HG02943 (cell line): ENCODE data around the gene NTM.

Experiments
- ATAC-seq: cut with Tn5 transposase; IDR thresholded peaks from one replicate; pipeline ENCODE4 v1.9.1; 2021; ENCODE audit warnings: mild to moderate bottlenecking, low read depth, moderate library complexity; ENCODE audit not compliant: unreplicated experiment

The NTM gene

GRCh38 chr11:131372234-131372962 lies 2.0 kb downstream of the NTM start:
- no peak for ATAC-seq

DNA sequence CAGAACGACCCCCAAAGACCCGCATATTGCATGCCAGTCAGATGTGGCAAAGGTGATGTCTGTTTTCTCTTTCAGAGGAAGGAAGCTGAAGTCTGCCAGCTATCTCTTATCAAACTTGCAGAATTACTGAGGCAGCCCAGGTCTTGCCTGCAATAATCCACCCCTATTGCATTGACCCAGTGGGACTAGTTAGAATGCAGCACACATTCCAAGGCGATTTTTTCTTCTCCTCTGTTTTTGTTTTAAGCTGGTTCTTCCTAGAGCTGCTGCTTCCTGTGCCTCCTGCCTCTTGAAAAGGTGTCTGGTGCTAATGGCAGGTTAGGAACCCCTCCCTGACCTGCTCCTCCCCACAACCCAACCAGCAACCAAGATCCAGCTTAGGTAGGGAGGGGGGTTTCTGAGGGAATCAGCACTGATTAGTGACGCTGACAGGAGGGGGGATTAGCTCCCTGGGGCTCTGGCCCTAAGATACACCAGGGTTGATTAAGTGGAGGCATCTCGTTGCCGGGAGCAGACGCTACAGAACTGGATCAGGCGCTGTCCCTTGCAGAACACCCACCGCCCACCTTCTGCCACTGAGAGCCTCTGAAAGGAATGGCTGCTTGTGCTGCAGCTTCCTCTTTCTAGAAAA lies 2.8 kb downstream of the NTM start:
- ATAC-seq, result no peak

DNA sequence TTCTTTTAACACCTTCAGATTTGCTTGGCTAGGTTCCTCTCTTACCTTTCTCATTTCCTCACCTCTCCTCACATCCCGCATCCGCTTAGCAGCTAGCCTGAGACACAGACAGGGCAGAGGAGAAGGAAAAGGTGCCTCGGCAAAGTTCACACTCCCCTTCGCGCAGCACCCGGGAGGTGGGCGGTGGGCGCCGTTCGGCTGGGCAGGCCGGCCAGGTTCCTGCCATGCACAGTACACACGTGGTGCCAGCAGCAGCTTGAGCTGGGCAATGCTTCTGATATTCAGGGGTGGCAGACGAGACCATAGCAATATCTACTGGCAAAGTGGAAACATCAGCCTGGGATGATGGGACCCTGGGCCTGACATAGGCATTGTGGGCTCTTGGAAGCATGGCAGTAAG lies 3.3 kb downstream of the NTM start:
- ATAC-seq, result no peak

DNA sequence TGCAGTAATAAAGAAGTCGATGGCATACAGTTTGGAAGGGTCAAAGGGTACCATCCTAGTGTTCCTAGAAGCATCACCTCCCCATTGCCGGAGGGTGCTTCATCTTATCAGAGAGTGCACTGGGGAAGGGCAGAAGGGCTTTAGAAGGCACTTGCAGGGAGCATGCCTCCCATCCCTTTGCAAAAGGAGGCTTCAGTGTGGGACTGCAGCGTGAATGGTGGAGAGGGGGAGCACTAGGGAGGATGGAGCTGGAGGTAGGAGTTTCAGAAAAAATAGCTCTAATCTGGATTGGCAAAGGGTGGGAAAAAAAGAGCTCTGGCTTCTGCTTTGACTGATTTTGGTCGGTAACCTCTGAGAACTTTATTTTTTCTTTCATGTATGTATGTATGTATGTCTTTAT lies 5.0 kb downstream of the NTM start:
- no peak for ATAC-seq

- ATAC-seq, result no peak
Observed at GRCh38 chr11:131375915-131376314, 5.5 kb downstream of the NTM start.

GRCh38 chr11:131378931-131379330 lies 8.5 kb downstream of the NTM start:
- peak; percentile 90 for ATAC-seq

GRCh38 chr11:131385763-131386390 lies 15.5 kb downstream of the NTM start:
- no peak for ATAC-seq

DNA sequence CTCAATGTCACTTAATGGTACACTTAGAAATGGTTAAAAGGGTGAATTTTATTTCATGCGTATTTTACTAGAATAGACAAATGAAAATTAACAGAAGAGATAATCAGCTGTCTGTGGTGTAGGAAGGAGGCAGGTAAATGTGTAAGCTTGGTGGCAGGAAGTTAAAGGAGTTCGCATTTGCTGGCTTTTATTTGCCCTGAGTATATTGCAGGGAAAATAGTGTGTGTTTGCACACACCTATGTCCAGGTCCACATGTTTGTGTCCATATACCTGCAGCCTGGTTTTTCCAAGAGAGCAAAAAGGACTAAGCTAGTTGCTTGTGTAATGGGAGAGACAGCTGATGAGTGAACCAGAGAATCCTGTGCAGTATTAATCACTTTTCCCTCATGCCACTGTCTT lies 16.0 kb downstream of the NTM start:
- ATAC-seq, result no peak

DNA sequence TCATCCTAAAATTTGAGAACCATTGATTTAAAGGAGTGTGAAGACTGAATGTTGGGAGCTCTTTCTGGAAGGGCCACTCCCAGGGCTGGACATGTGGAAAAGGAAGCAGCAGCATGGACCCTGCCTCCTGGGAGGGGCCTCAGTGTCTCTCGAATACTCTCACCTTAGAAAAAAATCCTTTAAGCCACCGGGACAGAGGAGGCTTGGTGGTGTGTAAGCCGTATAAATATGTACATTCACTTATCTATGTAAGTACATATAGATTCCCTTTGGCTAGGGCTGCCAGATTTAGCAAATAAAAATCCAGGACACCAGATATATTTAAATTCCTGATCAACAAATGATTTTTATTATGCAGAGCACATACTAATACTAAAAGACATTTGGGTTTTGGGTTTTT lies 17.6 kb downstream of the NTM start:
- ATAC-seq, result no peak

DNA sequence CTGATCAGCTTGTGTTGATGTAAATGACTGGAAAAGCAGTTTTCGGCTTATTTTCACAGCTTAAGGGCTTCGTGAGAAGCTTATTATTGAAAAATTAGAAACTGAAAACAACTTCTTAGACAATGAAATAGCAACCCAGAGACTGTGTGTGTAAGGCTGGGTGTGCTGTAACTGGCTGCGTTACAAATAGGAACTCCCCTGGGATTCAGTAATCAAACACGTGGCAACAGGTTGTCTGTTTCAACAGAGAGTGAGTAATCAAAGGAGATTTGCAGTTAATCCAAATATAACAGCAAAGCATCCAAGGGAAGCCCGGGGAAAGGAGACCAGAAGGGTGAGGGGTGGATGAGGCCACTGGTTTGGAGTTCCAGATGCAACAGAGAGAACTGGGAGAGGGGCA lies 19.2 kb downstream of the NTM start:
- ATAC-seq, result no peak

GRCh38 chr11:131391176-131391575 lies 20.8 kb downstream of the NTM start:
- no peak for ATAC-seq

GRCh38 chr11:131392528-131393255 lies 22.3 kb downstream of the NTM start:
- no peak for ATAC-seq

- ATAC-seq, result no peak
Observed at GRCh38 chr11:131393691-131394090, 23.3 kb downstream of the NTM start.

DNA sequence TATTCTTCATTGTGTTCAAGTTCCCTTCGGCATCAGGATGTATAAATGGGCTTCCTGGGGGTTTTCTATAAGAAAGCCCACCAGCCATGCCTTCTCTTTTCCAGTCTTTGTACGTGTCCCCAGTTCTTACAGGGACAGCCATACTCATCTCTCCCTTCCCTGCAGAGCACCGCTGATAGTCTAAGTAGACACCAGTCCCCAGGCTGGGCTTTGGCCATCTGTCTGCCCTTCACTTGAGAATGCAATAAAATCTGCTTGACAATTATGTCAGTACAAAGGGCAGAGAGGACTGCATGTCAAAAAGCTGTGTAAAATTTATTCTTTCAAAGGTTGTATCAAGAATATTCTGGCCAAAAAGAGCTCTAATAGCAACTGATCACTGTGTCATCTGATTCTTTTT lies 27.3 kb downstream of the NTM start:
- no peak for ATAC-seq

- no peak for ATAC-seq
Observed at GRCh38 chr11:131402040-131402439, 31.6 kb downstream of the NTM start.

- no peak for ATAC-seq
Observed at GRCh38 chr11:131404010-131404409, 33.6 kb downstream of the NTM start.

- no peak for ATAC-seq
Observed at GRCh38 chr11:131408025-131408640, 37.7 kb downstream of the NTM start.

- ATAC-seq, result no peak
Observed at GRCh38 chr11:131409345-131409744, 38.9 kb downstream of the NTM start.

DNA sequence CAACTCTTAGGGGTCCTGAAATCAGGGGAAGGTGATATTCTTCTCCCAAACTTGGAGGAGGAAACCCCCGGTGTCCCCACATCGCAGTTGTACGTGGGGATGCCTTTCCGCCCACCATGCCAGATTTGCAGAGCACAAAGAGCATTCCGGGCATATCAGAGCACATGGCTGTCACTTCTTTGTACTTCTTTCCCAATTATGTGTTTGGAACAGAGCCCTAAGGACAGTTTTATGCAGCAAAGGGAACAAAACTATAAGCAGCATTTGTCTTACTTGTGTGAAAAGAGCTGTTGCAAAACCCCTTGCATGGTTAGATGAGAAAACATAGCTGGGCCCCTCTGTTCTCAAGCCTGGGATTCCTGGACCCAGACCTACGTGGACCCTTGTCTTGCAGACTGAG lies 41.2 kb downstream of the NTM start:
- no peak for ATAC-seq

- no peak for ATAC-seq
Observed at GRCh38 chr11:131412061-131412460, 41.6 kb downstream of the NTM start.

DNA sequence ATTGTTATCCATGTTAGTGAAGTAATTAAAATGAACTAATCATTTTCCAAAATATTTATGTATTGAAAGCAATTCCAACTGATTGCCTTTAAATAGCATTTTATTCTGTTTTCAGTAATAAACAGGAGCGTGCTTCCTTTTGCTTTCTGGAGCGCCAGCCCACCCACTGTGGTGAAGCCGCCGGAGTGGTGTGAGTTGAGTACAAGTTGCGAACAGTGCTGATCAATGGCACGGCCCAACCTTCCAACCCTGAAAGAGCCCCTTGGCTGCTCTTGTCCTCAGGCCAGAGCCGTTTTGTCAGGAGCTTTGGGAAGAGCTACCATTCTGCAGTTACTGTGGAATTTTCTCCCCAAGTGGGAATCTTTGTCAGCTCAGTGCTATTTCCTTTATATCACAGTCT lies 42.8 kb downstream of the NTM start:
- no peak for ATAC-seq
